Activated CD8-positive, alpha-beta memory T cell treated with anti-CD3 and anti-CD28 coated beads for 24 hours (primary cell): ENCODE data around the gene KBTBD8.

Experiments used
- DNase-seq: peaks from one replicate; pipeline ENCODE4 v3.0.0-alpha.2; 2020

KBTBD8 gene

DNA sequence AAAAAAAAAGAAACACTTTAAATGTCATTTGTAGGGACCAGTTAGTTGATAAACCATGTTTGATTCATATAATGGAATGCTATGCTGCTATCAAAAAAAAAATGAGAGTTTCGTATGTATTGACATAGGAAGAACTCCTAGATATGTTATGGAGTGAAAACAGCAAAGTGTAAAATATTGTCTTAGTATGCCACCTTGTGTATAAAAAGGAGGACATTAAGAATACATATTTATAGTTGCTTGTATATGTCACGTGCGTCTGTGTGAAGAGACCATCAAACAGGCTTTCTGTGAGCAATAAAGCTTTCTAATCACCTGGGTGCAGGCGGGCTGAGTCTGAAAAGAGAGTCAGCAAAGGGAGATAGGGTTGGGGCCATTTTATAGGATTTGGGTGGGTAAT is 39.5 kb downstream of the KBTBD8 start:
- no peak for DNase-seq

DNA sequence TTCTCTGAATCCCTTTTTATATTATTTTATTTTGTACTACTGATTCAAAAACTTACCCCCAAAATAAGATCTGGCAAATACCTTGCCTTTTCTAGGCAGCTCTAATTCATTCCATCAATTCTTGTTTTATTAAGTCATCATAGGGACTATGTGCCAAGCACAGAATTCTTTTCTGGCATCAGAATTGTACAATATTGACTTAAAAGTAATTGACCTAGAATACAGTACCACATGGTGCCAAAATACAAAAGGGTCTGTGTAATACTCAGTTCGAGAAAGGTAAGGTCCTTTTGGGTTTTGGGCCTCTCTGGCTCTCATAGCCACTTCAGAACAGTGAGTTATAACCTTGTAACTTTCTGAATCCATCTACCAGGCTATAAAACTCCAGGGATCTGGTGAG is 46.2 kb downstream of the KBTBD8 start:
- DNase-seq = no peak

DNA sequence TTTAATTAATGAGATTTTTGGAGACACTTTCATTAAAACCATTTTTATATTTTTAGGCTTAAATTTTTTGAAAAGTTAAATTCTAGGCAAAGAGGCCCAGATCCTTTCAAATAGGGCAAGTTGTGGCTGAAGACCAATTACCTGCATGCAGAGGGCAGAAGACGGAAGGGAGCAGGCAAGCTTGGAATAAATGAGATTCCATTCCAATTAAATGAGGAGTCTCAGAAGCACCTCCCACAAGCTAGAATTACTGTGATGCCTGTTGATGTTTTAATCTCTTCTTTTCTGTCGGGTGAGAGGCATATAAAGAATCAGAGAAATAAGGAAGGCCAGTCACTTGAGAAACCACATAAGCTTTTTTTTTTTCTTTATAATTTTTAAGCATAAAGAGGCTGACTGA is 46.8 kb downstream of the KBTBD8 start:
- DNase-seq = no peak

DNA sequence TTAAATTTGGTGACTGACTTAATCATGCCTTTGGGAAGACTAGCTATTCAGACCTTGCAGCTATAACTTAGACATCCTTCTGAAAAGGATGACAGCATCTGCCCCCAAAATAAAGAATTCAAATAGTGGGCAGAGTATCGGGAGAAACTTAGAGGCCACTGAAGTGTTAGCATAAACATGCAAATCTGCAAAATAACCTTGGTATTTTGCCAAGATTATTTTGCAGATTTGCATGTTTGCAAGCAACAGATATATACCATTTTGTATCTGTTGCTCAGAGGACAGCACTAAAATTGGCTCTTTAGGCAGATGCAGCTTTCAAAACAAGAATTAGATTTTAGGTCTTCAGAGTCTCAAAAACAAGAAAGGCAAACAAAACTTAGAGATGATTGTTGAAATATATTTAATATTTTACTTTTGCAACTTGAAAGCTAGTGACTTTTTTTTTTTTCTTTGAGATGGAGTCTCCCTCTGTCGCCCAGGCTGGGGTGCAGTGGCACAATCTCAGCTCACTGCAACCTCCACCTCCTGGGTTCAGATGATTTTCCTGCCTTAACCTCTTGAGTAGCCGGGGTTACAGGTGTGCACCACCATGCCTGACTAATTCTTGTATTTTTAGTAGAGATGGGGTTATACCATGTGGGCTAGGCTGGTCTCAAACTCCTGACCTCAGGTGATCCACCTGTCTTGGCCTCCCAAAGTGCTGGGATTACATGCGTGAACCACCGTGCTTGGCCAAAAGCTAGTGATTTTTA is 47.8 kb downstream of the KBTBD8 start:
- DNase-seq = no peak

DNA sequence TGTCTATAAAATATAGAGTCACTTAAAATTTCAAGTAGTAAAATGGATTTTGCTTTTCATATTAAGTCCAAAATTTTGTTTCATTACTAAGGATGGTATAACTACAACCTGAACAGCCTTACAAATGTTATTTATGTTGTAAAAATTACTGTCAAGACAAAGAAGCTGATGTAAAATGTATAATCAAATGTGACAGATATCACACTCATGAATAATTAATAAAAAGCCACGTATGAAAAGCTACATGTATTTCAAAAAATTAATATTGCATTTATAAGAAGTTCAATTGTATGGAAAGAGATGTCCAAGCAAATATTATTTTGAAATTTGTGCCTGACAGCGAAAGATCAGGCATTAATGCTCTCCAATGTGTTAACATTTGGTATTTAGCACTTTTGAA is 48.9 kb downstream of the KBTBD8 start:
- no peak for DNase-seq

DNA sequence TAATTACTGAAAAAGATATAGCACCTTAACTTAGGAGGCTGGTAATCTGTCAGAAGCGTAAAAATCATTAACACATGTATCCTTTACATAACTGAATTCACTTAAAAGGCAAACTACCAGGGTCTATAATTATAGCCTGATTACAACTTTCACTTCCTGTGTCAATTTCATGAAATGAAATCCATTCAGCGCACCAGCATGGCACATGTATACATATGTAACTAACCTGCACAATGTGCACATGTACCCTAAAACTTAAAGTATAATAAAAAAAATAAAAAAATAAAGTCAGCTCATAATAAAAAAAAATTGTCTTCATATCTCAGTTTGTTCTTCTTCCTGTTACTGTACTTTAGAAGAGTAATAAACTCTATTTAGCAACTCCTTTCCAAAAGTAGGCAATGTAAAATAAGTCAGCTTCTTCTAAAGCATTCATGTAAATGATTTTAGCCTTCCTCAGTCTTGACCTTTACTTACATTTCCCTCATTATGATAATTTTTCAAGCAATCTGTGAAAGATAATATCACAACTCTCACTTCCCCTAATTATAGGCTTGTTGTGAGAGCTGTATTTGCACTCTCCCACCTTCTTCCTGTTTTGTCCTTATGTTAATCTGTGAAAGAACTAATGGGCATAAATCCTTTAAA is 50.1 kb downstream of the KBTBD8 start:
- no peak for DNase-seq

DNA sequence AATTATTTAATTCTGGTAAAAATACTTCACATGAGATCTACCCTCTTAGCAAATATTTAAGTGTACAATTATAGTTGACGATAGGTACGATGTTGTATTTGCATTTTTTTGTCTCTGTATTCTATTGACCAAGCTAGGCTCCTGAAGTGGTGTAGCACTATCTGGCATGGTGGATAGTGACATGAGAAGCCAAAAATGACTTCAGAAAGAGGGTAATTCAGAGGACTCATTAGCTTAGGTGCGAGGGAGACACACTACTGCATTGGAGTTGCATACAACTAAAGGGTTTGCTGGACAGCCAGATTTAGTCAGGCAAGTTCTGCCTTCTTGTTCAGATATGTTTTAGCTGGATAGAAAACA is 50.6 kb downstream of the KBTBD8 start:
- no peak for DNase-seq

DNA sequence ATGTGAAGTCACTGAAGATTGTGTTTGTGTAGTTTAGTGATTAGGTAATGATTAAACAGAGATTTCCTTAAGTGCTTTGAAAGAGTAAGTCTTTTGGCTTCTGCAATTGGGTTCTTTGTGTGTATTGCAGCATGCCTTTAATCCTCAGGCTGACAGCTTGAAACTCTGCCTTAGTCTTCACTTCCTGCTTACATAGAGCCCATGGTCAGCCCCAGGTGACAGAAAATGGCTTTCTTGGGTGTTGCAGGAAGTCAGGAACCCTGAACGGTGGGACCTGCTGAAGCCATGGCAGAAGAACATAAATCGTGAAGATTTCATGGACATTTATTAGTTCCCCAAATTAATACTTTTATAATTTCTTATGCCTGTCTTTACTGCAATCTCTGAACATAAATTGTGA is 61.3 kb downstream of the KBTBD8 start:
- no peak for DNase-seq
